Tibial nerve (tissue), 4 donors: ENCODE measurements around the gene DMD.

ENCODE experiments used
- CTCF ChIP-seq, 5 experiments: fragments of 200-600 bp in 3 of 5; fragments of 450-650 bp in 2 of 5; sonication (generic) in 3 of 5; IDR thresholded peaks; one replicate each; pipeline ENCODE4 v1.5.1; 2016 to 2019; ENCODE audit warnings: antibody characterized with exemption in 5 of 5, mild to moderate bottlenecking in 3 of 5, moderate library complexity in 2 of 5
- EP300 ChIP-seq, 2 donors: sonication (generic); formaldehyde crosslinking; IDR thresholded peaks; one replicate each; pipeline ENCODE4 v1.6.1; 2017; ENCODE audit warnings: antibody characterized with exemption in 2 of 2, mild to moderate bottlenecking in 1 of 2
- POLR2A ChIP-seq, 2 donors: fragments of 450-650 bp; IDR thresholded peaks; one replicate each; pipeline ENCODE4 v1.6.1; 2017; ENCODE audit warnings: antibody characterized with exemption in 2 of 2, mild to moderate bottlenecking in 2 of 2, moderate library complexity in 2 of 2

GRCh38 chrX:32137525-32137924, 1073.8 kb downstream of the DMD start:
- TF ChIP-seq CTCF (IDR thresholded peaks at IDR 0.05) (no peak), POLR2A (IDR thresholded peaks at IDR 0.05) (no peak), EP300 (IDR thresholded peaks at IDR 0.05) (no peak)
